HG03575 (cell line): ENCODE data around the gene LRRC71.
"Not testable (repeated sequence)": the region's sequence is repeated elsewhere in the genome, so short reads cannot be mapped to it uniquely, and the experiment has no call there.

Experiments
- ATAC-seq: cut with Tn5 transposase; IDR thresholded peaks from one replicate; pipeline ENCODE4 v1.9.1; 2021; ENCODE audit not compliant: unreplicated experiment, insufficient number of reproducible peaks, low FRiP score; ENCODE audit errors: extremely low read depth

LRRC71 gene

DNA sequence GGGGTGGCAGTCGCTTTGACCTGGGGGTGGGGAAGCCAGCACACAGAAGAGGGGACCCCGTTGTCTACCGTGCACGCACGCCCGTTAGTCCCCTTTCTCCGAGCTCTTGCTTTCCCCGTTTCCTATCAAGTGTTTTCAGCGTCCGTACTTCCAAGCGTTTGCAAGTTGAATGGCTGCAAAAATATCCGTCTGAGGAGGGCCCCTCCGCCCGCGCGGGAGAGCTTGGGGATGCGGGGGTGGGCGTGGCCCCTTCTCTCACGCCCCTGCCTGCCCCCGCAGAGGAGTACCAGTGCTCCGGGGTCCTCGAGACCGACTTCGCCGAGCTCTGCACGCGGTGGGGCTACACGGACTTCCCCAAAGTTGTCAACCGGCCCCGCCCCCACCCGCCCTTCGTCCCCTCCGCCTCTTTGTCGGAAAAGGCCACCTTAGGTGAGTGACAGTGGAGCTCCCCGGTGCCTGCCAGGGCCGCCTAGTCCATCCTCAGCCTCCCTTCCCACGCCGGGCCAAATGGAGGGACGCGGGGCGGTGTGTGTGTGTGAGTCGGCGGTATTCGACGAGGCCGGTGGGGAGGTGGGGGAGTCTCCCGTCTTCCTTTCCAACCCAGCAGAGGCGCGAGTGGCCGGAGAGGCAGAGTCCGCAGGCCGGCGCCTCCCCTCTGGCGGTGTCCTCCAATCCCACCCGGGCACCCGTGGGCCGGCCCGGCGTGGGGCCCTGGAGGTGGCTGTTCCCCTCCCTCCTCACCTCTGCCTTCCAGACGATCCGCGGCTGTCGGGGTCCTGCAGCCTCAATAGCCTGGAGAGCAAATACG is 3.4 kb downstream of the LRRC71 start:
- ATAC-seq, result no peak

DNA sequence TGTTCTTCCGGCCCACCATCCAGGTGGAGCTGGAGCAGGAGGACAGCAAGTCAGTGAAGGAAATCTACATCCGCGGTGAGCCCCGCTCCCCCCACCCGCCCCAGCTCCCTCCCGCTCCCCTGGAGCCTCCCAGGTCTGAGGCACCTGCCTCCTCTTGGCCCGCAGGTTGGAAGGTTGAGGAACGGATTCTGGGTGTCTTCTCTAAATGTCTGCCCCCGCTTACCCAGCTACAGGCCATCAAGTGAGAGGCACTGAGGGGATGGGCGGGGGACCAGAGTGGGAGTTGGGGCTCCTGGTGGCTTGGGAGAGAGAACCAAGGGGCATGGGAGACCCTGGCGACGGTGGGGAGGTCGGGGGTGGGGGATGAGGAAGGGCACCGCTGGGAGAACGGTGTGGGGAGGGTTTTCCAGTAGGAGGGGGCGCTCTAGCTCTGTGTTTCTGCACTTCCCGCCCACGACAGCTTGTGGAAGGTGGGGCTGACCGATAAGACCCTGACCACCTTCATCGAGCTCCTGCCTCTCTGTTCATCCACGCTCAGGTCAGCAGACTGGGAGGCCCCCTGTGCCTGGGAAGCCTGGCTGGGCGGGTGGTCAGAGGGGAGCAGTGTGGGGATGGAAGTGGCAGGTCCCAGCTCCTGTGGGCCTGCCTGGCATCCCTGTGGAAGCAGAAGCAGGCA is 4.2 kb downstream of the LRRC71 start:
- no peak for ATAC-seq

DNA sequence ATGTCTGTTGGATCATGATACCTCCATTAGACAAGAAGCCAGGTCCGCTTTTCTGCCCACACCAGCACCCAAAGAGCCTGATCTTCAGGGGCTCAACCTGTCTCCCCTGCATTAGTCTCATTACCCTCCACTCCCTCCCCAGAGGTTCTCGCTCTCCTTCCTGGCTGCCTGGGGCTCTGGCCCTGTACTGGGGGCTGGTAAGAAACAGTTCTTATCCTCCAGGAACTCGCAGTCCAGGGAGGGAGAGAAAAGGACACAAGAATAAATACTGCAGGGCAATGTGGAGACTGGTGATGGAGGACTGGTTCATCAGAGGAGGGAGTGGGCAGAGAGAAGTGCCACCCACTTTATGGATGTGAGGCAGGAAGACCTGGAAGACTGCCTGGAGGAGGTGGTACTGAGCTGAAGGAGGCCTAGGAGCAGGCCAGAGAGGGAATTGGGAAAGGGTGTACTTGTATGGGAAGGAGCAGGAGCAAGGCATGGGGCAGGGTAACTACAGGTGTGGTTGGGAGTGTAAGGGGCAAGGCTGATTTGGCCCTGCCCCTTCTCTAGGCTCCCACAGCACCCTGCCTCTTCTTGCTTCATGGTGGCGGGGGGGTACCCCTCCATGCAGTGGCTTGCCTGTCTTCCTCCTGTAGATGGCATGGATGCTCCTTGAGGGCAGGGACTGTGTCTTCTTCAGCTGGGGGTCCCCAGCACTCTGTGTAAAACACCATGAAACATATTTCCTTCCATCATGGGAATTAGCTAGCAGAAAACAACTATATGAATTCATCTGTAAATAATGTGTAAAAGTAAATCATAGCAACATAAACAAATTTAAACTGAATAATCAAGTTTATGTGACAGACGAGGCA is 5.0 kb downstream of the LRRC71 start:
- ATAC-seq, result no peak

DNA sequence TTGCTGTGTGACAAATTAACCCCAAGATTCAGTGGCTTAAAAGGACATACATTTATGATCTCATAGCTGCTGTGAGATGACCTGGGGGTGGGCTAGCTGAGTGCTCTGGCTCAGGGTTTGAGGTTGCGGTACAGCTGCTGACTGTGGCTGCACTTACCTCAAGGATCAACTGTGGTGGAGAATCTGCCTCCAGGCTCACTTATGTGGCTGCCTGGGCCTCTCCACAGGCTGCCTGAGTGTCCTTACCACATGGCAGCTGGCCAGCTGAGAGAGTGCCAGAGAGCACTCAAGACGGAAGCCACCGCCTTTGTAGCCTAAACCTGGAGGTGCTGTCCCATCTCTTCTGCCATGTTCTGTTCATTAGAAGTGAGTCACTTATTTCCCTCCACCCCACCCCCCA is 5.7 kb downstream of the LRRC71 start:
- ATAC-seq, result no peak

DNA sequence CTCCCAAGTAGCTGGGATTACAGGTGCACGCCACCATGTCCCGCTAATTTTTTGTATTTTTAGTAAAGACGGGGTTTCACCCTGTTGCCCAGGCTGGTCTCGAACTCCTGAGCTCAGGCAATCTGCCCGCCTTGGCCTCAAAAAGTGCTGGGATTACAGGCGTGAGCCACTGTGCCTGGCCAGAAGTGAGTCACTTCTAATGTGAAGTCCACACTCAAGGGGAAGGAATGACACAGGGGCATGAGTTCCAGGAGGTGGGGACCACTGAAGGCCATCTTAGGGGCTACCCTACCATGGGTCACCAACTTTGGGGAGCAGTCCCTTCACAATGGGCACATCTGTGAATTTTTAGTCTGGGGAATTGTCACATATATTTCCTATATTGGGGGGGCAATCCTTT is 6.3 kb downstream of the LRRC71 start:
- not testable (repeated sequence) for ATAC-seq

DNA sequence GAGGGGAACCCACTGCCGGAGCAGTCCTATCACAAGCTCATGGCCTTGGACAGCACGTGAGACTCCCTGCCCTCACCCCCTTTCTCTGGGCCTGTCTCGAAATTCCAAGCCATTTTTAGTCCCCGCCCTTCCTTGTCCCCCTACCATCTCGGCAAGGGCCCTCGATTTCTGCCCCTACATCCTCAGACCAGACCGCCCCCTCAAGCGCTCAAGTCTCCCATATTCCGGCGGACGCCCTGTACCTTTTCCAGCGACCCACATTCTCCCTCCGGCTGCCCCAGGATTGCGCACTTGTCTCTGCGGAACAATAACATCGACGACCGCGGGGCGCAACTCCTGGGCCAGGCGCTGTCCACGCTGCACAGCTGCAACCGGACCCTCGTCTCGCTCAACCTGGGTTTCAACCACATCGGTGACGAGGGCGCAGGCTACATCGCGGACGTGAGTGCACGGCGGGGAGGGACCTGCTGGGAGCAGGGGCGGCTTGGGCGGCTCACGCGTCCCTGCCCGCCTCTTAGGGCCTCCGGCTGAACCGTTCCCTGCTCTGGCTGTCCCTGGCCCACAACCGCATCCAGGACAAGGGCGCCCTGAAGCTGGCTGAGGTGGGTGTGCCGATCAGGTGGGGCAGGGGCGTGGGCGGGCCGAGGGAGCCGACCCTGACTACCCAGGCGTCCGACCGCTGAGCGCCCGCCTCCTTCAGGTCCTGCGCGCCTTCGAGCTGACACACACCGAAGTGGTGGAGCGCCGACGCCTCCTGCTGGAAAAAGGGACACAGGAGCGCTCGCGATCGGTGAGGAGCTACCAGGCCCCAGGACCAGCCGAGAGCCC is 7.0 kb downstream of the LRRC71 start:
- no peak for ATAC-seq

DNA sequence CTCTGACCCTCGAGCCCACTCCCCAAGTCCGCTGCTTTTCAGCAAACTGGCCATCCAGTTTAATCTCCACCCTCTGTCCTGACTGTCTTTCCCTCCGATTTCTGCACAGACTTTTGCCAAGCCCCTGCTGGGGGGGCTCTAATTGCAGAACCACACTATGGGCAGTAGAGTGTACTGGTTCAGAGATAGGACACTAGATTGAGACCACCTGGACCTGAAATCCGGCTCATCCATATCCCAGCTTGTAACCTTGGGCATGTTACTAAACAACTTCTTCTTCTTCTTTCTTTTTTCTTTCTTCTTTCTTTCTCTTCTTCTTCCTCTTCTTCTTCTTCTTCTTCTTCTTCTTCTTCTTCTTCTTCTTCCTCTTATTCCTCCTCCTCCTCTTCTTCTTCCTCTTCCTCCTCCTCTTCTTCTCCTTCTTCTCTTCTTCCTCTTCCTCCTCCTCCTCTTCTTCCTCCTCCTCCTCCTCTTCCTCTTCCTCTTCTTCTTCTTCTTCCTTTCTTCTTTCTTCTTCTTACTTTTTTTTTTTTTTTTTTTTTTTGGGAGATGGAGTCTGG is 7.7 kb downstream of the LRRC71 start:
- ATAC-seq, result no peak

DNA sequence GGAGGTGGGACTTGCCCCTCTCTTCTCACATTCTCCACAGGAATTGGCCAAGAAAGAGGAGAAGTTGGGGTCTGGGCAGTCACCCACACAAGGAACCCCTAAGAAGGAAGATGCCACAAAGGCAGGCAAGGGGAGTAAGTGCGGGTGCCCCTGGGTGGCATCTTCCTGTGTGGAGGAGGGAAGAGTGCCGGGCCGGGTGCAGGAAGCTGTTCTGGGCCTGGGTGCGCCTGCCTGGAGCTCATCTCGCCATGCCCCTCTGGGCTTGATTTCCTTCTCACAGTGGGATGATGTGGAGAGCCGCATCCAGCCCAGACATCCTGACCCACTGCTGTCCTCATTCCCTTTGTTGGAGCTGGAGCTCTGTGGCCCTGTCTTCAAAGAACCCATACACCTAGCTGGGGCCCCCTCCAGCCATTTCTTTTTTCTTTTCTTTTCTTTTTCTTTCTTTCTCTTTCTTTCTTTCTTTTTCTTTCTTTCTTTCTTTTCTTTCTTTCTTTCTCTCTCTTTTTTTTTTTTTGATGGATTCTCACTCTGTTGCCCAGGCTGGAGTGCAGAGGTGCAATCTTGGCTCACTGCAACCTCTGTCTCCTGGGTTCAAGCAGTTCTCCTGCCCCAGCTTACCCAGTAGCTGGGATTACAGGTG is 9.3 kb downstream of the LRRC71 start:
- no peak for ATAC-seq

DNA sequence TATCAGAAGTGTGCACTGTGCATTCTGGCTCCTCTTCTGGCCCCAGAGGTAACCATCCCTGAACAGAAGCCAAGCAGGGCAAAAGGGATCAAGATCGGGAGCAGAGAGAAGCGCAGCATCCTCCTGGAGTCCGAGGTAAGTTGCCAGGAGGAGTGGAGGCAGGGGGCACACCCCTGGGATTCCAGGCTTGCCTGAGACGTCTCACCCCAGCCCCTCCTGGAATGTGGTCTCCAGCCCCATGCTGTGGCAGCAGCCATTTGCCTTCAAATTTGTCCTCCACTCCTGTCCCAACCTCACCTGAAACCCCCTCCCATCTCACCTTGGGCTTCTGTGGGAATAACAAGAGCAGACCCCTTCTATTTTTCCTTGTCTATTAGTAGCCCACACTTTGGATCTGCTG is 10.1 kb downstream of the LRRC71 start:
- no peak for ATAC-seq

DNA sequence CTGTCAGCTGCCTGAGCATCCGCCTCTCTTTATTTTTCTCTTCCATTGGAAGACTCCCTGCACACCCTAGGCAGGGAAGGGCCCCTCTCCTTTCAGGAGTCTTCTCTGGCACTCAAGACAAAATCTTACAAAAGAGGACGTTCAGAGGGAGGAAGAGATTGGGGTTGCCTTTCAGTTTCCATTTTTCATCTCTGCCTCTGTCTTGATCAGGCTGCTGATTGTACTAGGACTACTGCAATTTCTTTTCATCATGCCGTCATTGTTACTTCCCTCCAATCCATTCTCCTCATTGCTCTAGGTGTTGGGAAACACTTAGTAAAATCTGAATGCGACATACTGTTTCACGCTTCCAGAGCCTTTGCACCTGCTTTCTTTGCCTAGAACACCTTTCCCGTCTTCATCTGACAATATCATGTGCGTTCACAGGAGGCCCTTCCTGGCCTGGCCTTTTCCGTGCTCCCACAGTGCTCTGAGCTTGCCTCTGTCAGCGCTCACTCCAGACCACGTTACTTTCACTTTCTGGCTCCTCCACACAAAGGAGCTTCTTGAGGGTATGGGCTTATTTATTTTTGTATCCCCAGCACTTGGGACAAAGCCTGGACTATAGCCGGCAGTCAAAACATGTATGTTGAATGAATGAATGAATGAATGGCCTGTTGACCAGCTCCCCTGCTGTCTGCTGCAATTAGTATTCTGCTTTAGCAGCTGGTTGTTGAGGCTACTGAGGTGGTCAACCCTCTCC is 10.9 kb downstream of the LRRC71 start:
- no peak for ATAC-seq

DNA sequence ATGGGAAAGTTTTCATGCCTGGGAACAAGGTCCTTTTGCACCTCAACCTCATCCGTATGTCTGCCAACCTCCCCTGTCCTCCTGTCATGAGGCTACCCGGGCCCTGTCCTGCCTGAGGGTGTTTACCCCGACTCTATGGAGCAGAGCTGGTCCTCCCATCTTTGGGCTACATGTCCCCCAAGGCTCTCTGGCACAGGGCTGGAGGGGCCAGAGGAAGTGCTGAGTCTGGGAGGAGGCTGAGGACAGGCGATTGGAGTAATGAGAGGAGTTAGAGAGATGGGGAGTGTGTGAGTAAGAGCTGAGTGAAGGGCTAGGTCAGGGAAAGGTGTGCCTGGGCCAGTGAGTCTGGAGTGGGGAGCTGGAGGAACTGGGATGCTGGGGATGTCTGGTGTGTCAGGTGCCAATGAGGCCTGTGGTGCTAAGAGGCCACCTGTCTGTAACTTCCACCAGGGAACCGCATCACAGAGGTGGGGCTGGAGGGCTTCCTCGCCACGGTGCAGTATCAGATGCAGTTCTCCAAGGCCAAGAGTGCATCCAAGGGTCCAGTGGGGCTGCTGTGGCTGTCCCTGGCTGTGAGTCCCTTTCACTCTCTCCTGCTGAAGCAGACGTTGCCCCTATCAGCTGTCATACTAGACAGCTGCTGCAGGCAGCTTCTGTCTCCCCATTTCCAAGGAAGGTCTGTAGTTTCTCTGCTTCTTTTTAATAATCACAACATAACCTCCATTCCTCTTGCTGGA is 11.7 kb downstream of the LRRC71 start:
- ATAC-seq, result no peak

DNA sequence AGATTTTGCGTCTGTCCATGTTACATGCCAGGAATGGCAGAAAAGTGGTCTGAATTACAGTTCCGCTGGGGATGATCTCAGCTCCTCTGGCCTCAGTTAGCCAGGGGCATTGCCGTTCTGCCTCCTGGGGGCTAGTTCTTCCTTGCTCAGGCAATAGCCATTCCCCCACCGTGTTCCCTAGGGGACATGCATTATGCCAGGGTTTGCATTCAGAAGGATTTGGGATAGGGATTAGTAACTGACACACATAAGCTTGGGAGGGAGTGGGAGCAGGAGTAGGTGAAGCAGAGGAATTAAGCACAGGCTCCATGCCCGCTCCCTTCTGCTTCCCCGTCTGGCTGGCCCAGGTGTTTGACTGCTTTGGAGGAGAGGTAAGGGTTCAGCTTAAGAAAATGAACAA is 12.7 kb downstream of the LRRC71 start:
- ATAC-seq, result no peak

DNA sequence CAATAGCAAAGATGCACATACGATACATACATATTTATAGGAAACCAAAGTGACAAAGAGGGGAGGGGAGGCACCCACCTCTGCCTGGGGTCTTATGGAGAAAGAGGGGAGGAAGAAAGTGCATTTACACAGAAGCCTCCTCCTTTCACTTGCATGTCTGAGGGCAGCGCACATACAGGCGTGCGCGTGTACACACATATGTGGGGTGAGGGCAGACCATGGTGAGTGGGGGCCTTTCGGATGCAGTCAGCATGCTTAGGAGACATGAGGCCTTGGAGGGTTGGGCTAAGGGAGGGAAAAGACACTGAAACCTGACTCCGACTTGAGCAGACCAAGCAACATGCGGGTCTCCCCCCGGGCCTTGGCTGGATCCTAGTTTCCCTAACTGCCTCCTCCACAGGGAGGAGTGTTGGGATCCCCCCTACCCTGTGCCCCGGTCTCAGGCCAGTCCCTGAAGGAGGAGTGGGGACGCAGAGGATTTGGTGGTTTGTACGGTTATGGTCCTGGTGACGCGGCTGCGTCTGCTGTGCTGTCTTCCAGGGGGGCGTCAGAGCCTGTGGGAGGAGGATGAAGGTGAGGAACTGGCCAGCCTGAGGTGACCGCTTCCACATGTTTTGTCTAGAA is 15.2 kb downstream of the LRRC71 start:
- no peak for ATAC-seq

DNA sequence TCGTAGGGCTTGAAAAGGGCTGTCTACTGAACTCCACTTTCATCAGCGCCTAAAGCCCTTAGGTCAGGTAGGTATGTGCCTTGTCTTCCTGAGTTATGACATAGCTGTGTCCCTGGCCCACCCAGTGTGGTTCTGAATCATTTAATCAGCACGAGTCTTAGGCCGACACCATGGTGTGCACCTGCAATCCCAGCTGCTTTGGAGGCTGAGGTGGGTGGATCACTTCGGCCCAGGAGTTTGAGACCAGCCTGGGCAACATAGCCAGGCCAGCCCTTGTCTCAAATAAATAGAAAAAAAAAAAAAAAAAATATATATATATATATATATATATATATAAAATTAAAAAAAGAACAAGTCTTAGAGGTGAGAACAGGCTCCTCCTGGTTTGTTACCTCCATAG is 15.8 kb downstream of the LRRC71 start:
- ATAC-seq, result no peak

DNA sequence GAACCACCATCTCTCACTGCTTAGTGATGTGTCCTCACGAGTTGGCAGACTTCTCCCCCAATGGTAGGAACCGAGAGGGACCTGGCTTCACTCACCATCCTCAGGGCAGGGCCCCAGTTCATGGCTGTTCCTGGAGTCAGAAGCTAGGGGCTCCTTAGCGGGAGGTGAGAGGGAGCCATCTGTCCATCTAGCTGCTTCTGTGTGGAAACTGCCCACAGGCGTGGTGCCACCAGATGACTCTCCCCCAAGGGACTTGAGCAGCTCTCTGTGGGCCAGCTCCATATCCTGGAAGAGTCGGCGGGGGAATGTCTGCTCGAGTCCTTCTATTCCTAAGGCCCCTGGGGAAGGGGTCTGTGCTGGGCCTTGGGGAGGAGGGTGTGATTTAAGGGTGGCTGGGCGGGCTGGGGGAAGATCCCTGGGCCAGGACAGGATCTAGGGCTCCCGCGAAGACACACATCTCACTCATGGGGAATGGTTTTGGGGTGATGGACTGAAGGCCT is 16.3 kb downstream of the LRRC71 start:
- no peak for ATAC-seq

DNA sequence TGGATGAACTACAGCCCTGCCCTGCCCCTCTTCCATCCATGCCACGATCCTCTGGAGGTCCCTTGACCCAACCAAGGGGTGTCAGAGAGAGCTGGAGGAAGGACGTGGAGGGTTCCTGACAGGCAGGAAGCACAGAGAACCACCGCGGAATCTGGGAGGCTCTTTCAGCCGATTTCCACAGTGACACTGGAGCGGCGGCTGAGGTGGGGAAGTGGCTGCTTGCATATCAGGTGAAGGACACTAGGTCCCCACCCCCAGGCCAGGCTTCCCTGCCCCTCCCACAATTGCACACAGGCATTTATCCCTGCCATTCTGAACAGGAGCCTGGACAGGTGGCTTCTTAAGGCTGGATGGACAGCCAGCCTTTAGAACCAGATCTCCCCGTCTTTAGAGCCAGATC is 17.5 kb downstream of the LRRC71 start:
- no peak for ATAC-seq
